ENCODE data around the gene RPL36AL.

DNA sequence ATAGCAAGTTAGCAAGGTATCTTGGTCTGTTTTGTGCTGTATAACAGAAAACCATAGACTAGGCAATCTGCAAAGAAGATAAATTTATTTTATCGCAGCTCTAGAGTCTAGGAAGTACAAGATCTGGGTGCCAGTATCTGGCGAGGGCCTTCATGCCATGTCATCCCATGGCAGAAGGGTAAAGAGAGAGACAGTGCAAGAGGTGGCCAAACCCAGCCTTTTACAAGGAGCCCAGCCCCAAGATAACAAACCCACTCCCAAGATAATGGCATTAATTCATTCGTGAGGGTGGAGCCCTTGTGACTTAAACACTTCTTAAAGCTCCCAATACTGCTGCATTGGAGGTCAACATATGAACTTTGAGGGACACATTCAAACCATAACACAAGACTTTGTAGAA lies 51.1 kb downstream of the RPL36AL start:
- no peak for TF ChIP-seq POLR2A (IDR thresholded peaks at IDR 0.05; ENCODE audit: low read length)
- TF ChIP-seq GATA1 (IDR thresholded peaks at IDR 0.05; ENCODE audit: low read depth, low read length) = no peak

All from erythroblast (primary cell).